SU-DHL-6 (cell line): ENCODE measurements around the gene SURF2.

Source experiments
- EZH2phosphoT487 ChIP-seq: fragments of 200-600 bp; sonication (generic), shearing (Covaris generic); conservative IDR thresholded peaks from 2 replicates; pipeline ENCODE4 v1.6.1; 2018; ENCODE audit warnings: mild to moderate bottlenecking, antibody characterized with exemption, low read length, moderate library complexity, mixed read lengths
- TF ChIP-seq, protein P1 (sequence below): fragments of 200-600 bp; sonication (generic); IDR thresholded peaks from one replicate; pipeline ENCODE4 v1.5.1; 2017; ENCODE audit warnings: antibody characterized with exemption, mild to moderate bottlenecking, low read length, moderate library complexity; ENCODE audit not compliant: insufficient read depth, poor library complexity, severe bottlenecking

DNA sequence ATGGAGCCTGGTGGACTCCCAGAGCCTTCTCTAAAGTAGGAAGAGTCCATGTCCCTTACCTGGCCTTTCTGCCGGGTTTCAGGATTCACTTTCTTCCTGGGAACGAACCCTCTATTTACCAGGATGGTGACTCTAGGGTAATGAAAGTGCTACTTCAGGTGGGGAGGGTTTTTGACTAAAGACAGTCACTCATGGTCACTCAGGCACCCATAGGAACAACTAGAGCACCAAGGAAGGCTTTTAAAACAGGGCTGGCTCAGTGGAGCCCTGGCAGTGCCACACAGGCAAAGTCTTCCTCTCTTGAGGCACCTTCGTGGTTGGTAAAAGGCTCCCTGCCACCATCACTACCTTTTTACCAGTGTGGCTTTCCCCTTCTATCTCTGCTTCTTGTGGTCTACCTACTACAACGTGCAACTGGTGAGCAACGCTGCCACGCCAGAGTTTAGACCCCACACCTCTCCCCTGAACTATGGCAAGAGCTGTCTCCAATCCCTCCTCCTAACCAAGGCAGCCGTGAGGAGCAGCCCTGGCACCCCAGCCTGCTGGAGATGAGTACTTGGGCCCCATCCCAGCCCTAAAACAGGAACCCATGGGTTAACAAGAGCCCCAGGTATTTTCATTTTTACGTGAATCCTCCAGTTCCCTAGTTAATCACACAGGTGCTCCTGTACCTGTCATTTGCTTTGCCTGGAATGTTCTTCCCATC, 3.6 kb upstream of the SURF2 start:
- TF ChIP-seq, protein P1, sequence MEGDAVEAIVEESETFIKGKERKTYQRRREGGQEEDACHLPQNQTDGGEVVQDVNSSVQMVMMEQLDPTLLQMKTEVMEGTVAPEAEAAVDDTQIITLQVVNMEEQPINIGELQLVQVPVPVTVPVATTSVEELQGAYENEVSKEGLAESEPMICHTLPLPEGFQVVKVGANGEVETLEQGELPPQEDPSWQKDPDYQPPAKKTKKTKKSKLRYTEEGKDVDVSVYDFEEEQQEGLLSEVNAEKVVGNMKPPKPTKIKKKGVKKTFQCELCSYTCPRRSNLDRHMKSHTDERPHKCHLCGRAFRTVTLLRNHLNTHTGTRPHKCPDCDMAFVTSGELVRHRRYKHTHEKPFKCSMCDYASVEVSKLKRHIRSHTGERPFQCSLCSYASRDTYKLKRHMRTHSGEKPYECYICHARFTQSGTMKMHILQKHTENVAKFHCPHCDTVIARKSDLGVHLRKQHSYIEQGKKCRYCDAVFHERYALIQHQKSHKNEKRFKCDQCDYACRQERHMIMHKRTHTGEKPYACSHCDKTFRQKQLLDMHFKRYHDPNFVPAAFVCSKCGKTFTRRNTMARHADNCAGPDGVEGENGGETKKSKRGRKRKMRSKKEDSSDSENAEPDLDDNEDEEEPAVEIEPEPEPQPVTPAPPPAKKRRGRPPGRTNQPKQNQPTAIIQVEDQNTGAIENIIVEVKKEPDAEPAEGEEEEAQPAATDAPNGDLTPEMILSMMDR = no peak
- TF ChIP-seq EZH2phosphoT487 = no peak
